Endodermal cell (in vitro differentiated cells): ENCODE results near the gene HMOX2. TPM values are rescaled to one million over a fixed set of nuclear protein-coding genes. Genes with fewer than 3 reads are reported as not detected.

Experiments
- DNase-seq: peaks from one replicate; pipeline ENCODE4 v3.0.0-alpha.2; 2017
- H3K27ac ChIP-seq: 2 replicates; pipeline ENCODE4 v1.5.1; 2013; ENCODE audit warnings: mild to moderate bottlenecking, low read depth, low read length, moderate library complexity
- H3K27me3 ChIP-seq: 2 replicates; pipeline ENCODE4 v1.6.1; 2013; ENCODE audit warnings: mild to moderate bottlenecking, low read length, moderate library complexity; ENCODE audit not compliant: insufficient read depth, control insufficient read depth, poor library complexity, severe bottlenecking
- H3K36me3 ChIP-seq: 2 replicates; pipeline ENCODE4 v1.7.0; 2013; ENCODE audit warnings: mild to moderate bottlenecking, low read length, moderate library complexity; ENCODE audit not compliant: control insufficient read depth, insufficient read depth
- H3K4me1 ChIP-seq: one replicate; pipeline ENCODE4 v1.7.0; 2013; ENCODE audit warnings: low read length; ENCODE audit not compliant: control insufficient read depth, insufficient read depth
- H3K4me3 ChIP-seq: 2 replicates; pipeline ENCODE4 v1.5.1; 2013; ENCODE audit warnings: mild to moderate bottlenecking, low read length, moderate library complexity
- H3K9ac ChIP-seq: 2 replicates; pipeline ENCODE4 v1.6.1; 2013; ENCODE audit warnings: mild to moderate bottlenecking, low read length, moderate library complexity; ENCODE audit not compliant: poor library complexity, severe bottlenecking; ENCODE audit errors: extremely low read depth
- H3K9me3 ChIP-seq: 2 replicates; pipeline ENCODE4 v1.6.1; 2013; ENCODE audit warnings: mild to moderate bottlenecking, low read length, moderate library complexity; ENCODE audit not compliant: control insufficient read depth
- H3K27ac Mint-ChIP-seq: 2 replicates; pipeline ENCODE4 v1.8.0; 2020; ENCODE audit warnings: mixed read lengths
- H3K27me3 Mint-ChIP-seq: 2 replicates; pipeline ENCODE4 v1.8.0; 2021; ENCODE audit warnings: mild to moderate bottlenecking, mixed read lengths; ENCODE audit not compliant: insufficient read depth
- H3K36me3 Mint-ChIP-seq: 2 replicates; pipeline ENCODE4 v1.8.0; 2020; ENCODE audit warnings: low read depth, mixed read lengths
- H3K4me1 Mint-ChIP-seq: 2 replicates; pipeline ENCODE4 v1.8.0; 2020; ENCODE audit warnings: mixed read lengths
- H3K4me3 Mint-ChIP-seq: 2 replicates; pipeline ENCODE4 v1.8.0; 2020; ENCODE audit warnings: mild to moderate bottlenecking, moderate library complexity, mixed read lengths
- H3K9me3 Mint-ChIP-seq: 2 replicates; pipeline ENCODE4 v1.8.0; 2020; ENCODE audit warnings: mild to moderate bottlenecking, mixed read lengths
- WGBS, 2 experiments: methylation state at CpG; one replicate each; pipeline versions ENCODE4 v1.1.5 to v1.1.7; 2013; ENCODE audit warnings: missing lambda C conversion rate in 2 of 2, mixed read lengths in 1 of 2; ENCODE audit not compliant: insufficient coverage in 1 of 2, insufficient read length in 1 of 2; 5-methylcytosine and 5-hydroxymethylcytosine counted together
- total RNA-seq, 2 donors: library from RNA; stranded (reverse); fragmentation: NEBNext Ultra II Directional in 1 of 2; extraction: Animal tissue kit (Norgen Biotek cat#: 25700) in 1 of 2; gene quantifications; 2 replicates in 1 of 2; 3 replicates in 1 of 2; pipeline ENCODE4 v1.2.1, GENCODE V29; 2021
- TF ChIP-seq, protein P1 (sequence below): fragments of 200-600 bp; sonication (generic); conservative IDR thresholded peaks from 2 replicates; pipeline ENCODE4 v1.5.0; 2021; ENCODE audit warnings: antibody characterized with exemption, mild to moderate bottlenecking

The HMOX2 gene
- total RNA-seq, 2 donors from 2014 or later: 26.3 to 27.7 TPM

GRCh38 chr16:4491898-4492297, 15.7 kb downstream of the HMOX2 start:
- TF ChIP-seq, protein P1, sequence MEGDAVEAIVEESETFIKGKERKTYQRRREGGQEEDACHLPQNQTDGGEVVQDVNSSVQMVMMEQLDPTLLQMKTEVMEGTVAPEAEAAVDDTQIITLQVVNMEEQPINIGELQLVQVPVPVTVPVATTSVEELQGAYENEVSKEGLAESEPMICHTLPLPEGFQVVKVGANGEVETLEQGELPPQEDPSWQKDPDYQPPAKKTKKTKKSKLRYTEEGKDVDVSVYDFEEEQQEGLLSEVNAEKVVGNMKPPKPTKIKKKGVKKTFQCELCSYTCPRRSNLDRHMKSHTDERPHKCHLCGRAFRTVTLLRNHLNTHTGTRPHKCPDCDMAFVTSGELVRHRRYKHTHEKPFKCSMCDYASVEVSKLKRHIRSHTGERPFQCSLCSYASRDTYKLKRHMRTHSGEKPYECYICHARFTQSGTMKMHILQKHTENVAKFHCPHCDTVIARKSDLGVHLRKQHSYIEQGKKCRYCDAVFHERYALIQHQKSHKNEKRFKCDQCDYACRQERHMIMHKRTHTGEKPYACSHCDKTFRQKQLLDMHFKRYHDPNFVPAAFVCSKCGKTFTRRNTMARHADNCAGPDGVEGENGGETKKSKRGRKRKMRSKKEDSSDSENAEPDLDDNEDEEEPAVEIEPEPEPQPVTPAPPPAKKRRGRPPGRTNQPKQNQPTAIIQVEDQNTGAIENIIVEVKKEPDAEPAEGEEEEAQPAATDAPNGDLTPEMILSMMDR: no peak
- H3K9me3 ChIP-seq: no peaks in the 10 kb centered on the region
- Mint-ChIP-seq H3K27ac (peak overlapping the region; percentile 39), H3K4me1 (peaks cover 2% of the 10 kb centered on the region), H3K27me3 (no peaks in the 10 kb centered on the region), H3K9me3 (no peaks in the 10 kb centered on the region), H3K4me3 (no peak overlapping the region), H3K36me3 (peaks cover 4% of the 10 kb centered on the region)
- H3K27me3 ChIP-seq: no peaks in the 10 kb centered on the region
- H3K4me3 ChIP-seq: no peak overlapping the region
- H3K4me1 ChIP-seq: no peaks in the 10 kb centered on the region
- no peak overlapping the region for H3K9ac ChIP-seq
- WGBS, 2 experiments: 90 to 96% methylated on average over 2 to 4 of the region's 4 CpGs
- no peak overlapping the region for H3K27ac ChIP-seq
- no peak for DNase-seq
- H3K36me3 ChIP-seq: peaks cover 8% of the 10 kb centered on the region

- H3K27me3 ChIP-seq: no peaks in the 10 kb centered on the region
- H3K36me3 Mint-ChIP-seq: no peaks in the 10 kb centered on the region
- H3K4me1 Mint-ChIP-seq: peaks cover 20% of the 10 kb centered on the region
- H3K36me3 ChIP-seq: peaks cover 12% of the 10 kb centered on the region
- no peaks in the 10 kb centered on the region for H3K27me3 Mint-ChIP-seq
- no peak overlapping the region for H3K9ac ChIP-seq
- no peaks in the 10 kb centered on the region for H3K9me3 Mint-ChIP-seq
- no peak overlapping the region for H3K4me3 ChIP-seq
- TF ChIP-seq, protein P1: no peak
- H3K9me3 ChIP-seq: no peaks in the 10 kb centered on the region
- peaks cover 5% of the 10 kb centered on the region for H3K4me1 ChIP-seq
- no peak overlapping the region for H3K27ac ChIP-seq
- 86 to 94% methylated on average over 6 of the region's 6 CpGs for WGBS, 2 experiments
- H3K27ac Mint-ChIP-seq: no peak overlapping the region
- no peak overlapping the region for H3K4me3 Mint-ChIP-seq
- DNase-seq: no peak
Observed at GRCh38 chr16:4494746-4495490, 18.7 kb downstream of the HMOX2 start.

- no peak overlapping the region for H3K4me3 Mint-ChIP-seq
- H3K36me3 Mint-ChIP-seq: no peaks in the 10 kb centered on the region
- no peaks in the 10 kb centered on the region for H3K27me3 Mint-ChIP-seq
- Histone ChIP-seq H3K36me3 (peaks cover 12% of the 10 kb centered on the region), H3K27me3 (no peaks in the 10 kb centered on the region), H3K9me3 (no peaks in the 10 kb centered on the region), H3K4me1 (peaks cover 12% of the 10 kb centered on the region), H3K27ac (no peak overlapping the region), H3K9ac (no peak overlapping the region), H3K4me3 (no peak overlapping the region)
- TF ChIP-seq, protein P1: no peak
- DNase-seq: no peak
- no peaks in the 10 kb centered on the region for H3K9me3 Mint-ChIP-seq
- peaks cover 26% of the 10 kb centered on the region for H3K4me1 Mint-ChIP-seq
- WGBS, 2 experiments: 100% methylated on average over 2 of the region's 2 CpGs; no CpG with 5 or more reads in 1 of the 2 experiments
- H3K27ac Mint-ChIP-seq: no peak overlapping the region
Observed at GRCh38 chr16:4495766-4496165, 19.6 kb downstream of the HMOX2 start.
